ENCODE data around the gene CDKN1C.
"Not testable (repeated sequence)": the region's sequence is repeated elsewhere in the genome, so short reads cannot be mapped to it uniquely, and the experiment has no call there.

CDKN1C gene

DNA sequence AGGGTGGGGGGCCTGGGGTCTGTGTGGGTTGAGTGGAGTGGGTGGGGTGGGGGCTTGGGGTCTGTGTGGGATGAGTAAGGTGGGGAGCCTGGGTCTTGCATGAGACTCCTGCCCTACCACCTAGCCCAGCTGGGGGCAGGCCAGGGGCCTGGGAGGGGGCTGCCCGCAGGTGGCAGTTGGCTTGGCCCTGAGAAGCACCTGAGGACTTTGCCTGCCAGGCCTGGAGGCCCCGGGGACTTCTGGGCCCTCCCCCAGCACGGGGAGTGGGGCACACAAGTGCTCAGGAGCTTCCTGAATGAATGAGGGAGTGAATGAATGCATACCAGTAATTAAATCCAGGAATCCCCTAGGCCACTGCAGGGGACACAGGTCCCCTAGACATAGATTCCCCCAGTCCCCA is 37.1 kb upstream of the CDKN1C start:
- no peak for DNase-seq

DNA sequence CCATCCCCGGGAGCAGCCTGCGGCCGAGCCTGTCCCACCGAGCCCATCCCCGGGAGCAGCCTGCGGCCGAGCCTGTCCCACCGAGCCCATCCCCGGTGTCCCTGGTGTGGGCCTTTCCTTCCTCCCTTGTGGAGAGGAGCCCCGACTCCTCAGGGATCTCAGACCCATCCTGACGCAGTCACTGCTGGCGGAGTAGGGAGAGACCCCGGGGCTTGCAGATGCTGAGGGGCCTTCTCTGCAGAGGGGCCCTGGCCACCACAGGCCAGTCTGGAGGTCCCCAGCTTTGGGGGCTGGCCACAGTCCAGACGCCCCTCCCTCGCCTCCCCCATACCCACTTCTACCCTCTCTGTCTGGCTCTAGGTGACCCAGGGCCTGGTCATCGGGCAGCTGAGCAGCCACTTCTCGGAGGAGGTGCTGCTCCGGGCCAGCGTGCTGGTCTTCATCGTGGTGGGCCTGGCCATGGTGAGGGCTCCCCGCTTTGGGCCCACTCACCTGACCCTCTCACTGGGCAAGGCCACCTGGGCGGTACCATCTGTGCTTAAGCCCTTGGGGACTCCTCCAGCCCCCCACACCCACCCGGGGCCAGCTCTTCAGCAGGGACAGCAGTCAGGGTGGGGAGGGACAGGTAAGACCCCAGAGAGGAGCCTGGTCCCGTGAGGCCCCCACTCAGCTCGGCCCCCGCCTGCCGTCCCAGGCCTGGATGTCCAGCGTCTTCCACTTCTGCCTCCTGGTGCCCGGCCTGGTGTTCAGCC is 36.3 kb upstream of the CDKN1C start:
- DNase-seq: no peak

GRCh38 chr11:2921261-2921660 is 35.7 kb upstream of the CDKN1C start:
- DNase-seq: no peak

- DNase-seq: no peak
Observed at GRCh38 chr11:2920343-2920742, 34.8 kb upstream of the CDKN1C start.

DNA sequence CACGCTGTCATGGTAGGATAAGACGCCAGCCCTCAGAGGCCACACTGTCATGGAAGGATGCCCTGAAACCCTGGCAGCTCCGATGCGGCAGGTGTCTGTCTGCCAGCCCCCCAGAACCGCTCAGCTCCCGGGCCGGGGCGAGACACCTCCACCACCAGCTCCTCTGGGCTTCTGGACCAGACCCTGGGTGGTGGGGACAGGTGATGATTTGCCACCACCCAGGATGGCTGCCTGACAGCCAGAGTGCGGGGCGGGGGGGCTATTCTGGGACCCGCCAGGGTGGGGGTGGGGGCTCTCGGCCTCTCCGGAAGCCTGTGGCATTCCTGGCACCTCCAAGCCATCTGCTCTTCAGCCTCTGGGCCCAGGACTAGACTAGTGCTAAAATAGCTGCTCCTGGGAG is 34.3 kb upstream of the CDKN1C start:
- DNase-seq: no peak

GRCh38 chr11:2919188-2919587 is 33.6 kb upstream of the CDKN1C start:
- DNase-seq: no peak

DNA sequence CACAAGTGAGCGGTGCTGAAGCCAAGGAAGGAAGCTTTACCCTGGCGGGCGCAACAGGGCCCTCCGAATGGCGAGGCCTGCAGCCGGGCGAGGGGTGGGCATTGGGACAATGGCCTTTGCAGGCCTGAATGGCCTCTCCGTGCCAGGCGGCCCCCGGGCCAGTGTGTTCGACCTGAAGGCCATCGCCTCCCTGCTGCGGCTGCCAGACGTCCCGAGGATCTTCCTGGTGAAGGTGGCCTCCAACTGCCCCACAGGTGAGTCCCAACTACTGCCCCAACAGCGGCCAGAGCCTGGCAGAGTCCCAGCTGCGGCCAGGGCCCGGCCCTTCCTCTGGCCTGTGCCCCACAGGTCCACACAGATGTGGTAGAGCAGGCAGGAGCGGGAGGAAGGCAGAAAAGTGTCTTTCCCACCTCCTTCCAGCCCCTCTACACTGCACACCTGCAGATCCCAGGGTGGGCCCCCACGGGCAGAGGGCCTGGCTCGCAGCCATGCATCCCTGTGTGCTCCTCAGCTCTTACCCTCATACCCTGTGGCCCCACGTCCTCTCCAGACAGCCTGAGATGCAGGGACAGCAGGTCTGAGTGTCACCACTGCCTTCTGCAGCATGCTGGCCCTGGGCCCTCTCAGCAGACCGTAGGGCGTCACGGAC is 32.4 kb upstream of the CDKN1C start:
- DNase-seq: no peak

GRCh38 chr11:2916892-2917645 is 31.5 kb upstream of the CDKN1C start:
- no peak for DNase-seq

GRCh38 chr11:2916114-2916891 is 30.7 kb upstream of the CDKN1C start:
- DNase-seq: no peak

- no peak for DNase-seq
Observed at GRCh38 chr11:2915473-2915872, 29.9 kb upstream of the CDKN1C start.

- DNase-seq: no peak
Observed at GRCh38 chr11:2914455-2915195, 29.1 kb upstream of the CDKN1C start.

DNA sequence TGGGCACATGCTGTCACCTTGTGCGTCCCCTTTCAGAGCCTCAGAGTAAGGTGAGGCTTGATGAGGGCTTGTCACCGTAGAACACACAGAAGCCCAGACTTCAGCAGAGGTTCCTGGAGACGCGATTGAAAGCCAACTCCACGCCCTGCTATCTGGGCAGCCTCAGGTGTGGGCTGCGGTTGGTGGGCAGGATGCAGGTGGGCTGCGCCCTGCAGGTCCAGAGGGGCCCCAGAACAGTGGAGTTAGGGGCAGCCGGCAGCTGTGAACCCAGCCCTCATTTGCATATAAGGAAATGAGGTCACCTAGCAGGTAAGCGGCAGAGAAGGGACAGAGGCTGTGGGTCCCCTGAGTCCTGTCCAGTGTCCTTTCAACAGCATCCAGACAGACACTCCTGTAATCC is 28.2 kb upstream of the CDKN1C start:
- DNase-seq: no peak

DNA sequence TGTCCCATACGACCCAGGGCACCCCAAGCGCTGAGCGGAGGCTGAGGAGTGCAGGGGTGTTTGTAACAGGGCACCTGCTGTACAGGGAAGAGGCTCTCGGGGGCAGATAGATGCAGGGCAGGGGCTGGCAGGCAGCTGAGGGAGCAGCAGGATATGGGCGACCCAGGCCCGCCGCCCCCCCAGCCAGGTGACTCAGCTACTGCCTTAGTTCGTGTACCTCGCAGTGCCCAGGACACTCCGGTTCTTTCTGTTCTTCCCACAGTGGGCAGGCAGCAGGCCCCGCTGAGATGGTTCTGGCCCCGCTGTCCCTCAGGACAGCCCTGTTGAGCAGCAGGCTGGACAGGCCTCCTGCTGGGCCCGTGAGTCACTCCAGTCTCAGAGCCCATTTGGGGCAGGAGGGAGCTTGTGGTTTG is 27.4 kb upstream of the CDKN1C start:
- no peak for DNase-seq

GRCh38 chr11:2912498-2912897 is 26.9 kb upstream of the CDKN1C start:
- no peak for DNase-seq

- no peak for DNase-seq
Observed at GRCh38 chr11:2911785-2912391, 26.3 kb upstream of the CDKN1C start.

DNA sequence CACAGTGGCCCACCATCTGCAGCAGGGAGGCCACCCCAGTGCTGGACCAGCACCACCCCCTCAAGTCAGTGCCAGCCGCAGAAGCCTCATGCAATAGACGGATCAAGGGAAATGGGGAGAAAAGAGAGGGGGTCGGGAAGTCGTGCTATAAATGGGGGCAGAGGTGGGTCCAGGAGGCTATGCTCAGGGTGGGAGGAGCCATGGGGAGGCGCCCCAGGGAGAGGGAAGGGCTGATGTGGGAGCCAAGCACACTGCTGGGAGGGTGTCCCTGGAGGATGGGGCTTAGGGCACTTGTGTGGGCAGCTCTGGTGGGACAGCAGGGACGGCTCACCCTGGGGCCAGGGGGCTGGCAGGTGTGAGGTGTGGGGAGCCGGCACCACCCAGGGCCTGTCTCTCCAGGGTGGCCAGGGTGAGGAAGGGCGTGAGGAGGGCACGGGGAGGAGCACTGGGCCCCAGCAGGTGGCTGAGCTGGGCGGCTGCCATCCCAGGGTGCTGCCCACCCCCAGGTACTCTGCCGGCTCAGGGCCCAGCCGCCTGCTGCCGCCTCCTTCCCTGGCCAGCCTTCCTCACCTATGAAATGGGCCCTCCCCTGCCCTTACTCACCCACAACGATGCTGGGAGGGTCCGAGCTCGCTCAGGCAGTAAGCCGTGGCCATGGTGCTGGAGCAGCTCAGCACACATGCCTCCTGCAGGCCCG is 25.7 kb upstream of the CDKN1C start:
- no peak for DNase-seq

- no peak for DNase-seq
Observed at GRCh38 chr11:2910401-2910955, 24.9 kb upstream of the CDKN1C start.

DNA sequence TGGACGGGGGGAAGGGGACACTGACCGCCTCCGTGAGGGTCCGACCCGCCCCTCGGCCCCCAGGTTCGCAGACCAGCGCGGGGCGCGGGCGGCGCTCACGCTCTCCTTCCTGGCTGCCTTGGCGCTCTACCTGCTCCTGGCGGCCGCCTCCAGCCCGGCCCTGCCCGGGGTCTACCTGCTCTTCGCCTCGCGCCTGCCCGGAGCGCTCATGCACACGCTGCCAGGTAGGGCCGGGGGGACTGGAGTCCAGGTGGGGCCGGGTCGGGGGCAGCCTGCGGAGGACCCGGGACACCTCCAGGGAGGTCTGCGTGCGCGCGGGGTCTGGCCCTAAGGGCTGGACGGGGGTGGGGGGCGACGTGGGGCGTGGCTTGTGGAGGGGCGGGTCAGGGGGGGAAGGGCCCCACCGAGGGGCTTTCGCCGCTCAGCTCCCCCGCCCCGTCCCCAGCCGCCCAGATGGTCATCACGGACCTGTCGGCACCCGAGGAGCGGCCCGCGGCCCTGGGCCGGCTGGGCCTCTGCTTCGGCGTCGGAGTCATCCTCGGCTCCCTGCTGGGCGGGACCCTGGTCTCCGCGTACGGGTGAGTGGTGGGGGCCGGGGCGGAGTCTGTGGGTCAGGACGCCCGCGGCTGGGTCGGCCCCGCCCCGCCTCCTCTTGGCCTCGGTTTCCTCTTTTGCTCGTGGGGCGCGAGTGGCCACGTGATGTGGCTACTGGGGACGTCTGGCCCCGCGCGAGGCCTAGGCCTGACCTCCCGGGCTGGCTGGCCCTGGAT is 23.7 kb upstream of the CDKN1C start:
- DNase-seq: no peak

- DNase-seq: no peak
Observed at GRCh38 chr11:2908130-2908529, 22.6 kb upstream of the CDKN1C start.

GRCh38 chr11:2905299-2905698 is 19.7 kb upstream of the CDKN1C start:
- DNase-seq: not testable (repeated sequence)

Data from central memory CD4-positive, alpha-beta T cell (primary cell).